GM12873 (cell line): ENCODE results near the gene TAF5L.

ENCODE experiments used
- CTCF ChIP-seq: IDR thresholded peaks from 2 replicates; pipeline ENCODE4 v1.5.1; 2012; ENCODE audit warnings: low read depth, mild to moderate bottlenecking, moderate library complexity, low read length, control low read depth; ENCODE audit not compliant: insufficient read depth; ENCODE audit errors: missing control alignments

The TAF5L gene

GRCh38 chr1:229619614-229620013 lies 6.3 kb downstream of the TAF5L start:
- TF ChIP-seq CTCF, result no peak

- TF ChIP-seq CTCF, result no peak
These were observed 6.9 kb downstream of the TAF5L start for GRCh38 chr1:229619002-229619401.

GRCh38 chr1:229617351-229618100 lies 8.4 kb downstream of the TAF5L start:
- no peak for TF ChIP-seq CTCF

- TF ChIP-seq CTCF, result no peak
These were observed 11.2 kb downstream of the TAF5L start for GRCh38 chr1:229614701-229615100.

- no peak for TF ChIP-seq CTCF
These were observed 12.0 kb downstream of the TAF5L start for GRCh38 chr1:229613938-229614337.

- no peak for TF ChIP-seq CTCF
These were observed 17.3 kb downstream of the TAF5L start for GRCh38 chr1:229608590-229608989.

GRCh38 chr1:229607370-229607769 lies 18.6 kb downstream of the TAF5L start:
- TF ChIP-seq CTCF, result no peak
